HG03175 (cell line): ENCODE data around the gene NTNG2.
"Not testable (repeated sequence)": the region's sequence is repeated elsewhere in the genome, so short reads cannot be mapped to it uniquely, and the experiment has no call there.

Experiments
- ATAC-seq: cut with Tn5 transposase; IDR thresholded peaks from one replicate; pipeline ENCODE4 v1.9.1; 2021; ENCODE audit warnings: mild to moderate bottlenecking, moderate library complexity; ENCODE audit not compliant: unreplicated experiment

NTNG2 gene

DNA sequence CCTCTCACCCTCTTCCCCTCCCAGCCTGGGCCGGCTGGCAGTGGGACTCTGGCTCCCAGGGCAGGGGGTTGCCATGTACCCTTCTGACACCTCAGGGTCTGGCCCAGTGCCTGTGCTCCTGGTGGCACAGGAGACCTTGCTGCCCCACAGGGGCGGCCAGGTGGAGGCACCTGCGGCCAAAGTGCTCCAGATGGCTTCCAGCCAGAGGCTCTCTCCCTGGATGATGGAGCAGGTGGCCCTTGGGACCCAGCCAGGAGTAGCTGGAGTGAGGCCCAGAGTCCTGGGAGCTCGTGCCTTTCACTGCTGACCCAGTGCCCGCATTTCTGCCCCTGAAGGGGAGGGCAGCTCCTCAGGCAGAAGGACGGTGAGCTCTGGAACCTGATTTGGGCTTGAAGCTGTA lies 87.3 kb downstream of the NTNG2 start:
- no peak for ATAC-seq

DNA sequence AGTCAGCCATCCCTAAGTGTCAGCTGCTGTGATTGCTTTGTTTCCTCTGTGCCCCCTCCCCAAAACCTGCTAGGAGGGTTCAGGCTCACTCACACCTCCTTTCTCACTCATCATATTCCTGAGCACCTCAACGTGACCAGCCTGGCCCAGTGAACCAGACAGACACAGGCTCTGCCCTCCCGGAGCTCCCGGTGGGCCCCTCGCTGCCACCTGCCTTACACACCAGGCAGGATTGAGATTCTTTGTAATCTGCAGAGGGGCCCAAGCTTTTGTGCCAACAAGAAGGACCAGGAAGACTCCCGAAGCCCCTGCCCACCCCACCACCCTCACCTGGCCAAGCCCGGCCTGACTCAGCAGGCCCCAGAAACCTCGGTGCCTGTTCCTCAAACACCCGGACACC lies 87.8 kb downstream of the NTNG2 start:
- no peak for ATAC-seq

DNA sequence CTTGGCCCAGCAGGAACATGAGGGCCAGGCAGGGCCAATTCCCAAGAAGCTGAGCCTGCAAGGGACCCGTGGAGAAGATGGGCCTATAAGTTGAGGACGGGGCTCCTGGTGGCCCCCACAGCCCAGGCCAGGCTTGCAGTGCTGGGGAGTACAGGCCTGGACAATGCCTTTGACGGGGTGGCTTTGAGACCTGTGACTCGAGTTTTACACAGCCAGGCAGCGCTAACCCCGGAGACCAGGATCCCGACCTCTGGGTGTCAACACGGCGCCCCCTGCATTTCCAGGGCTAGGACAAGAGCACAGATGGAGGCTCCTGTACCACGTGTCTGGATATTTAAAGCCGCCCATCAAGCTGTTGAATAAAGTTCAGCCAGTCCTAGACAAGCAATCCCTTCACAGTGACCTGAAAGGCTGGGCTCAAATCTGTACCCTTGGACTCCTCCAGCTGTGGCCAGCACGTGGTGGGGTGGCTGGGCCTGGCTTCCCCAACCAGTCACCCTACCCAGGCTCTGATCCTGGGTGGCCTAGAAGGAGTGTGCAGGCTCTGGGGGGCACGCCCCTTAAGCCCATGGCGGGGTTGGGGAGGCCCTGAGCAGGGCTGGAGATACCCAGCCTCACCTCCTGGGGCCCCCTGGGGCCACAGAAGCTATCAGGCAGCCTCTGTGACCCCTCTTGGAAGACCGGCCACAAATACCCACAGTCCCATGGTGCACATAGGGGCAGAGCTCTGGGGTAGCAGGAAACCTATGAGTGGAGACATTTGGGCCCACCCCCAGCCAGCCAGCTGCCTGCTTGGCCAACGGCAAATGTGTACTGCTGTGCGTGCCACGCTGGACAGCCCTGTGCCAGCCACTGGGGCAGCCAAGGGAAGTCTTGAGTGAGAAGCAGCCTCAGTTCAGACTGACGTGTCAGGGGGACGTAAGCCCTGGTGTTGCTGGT lies 88.7 kb downstream of the NTNG2 start:
- ATAC-seq = no peak

DNA sequence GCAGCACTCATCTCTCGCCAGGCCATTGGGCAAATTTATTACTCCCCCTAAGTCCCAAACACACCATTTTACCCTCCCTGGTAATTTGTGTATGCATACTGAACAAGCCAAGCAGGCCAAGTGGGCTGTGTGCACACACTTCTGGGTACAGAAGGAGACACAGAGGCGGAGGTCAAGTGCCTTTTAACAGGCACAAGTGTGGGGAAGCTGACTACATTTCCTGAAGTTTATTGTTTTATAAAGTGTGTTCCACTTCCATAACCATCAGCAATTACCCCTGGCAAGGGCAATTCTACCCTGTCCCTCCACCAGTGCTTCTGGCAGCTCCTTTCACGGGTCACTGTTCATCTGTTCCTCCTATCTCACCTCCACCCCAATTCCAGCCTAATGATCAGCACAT lies 99.0 kb downstream of the NTNG2 start:
- no peak for ATAC-seq

DNA sequence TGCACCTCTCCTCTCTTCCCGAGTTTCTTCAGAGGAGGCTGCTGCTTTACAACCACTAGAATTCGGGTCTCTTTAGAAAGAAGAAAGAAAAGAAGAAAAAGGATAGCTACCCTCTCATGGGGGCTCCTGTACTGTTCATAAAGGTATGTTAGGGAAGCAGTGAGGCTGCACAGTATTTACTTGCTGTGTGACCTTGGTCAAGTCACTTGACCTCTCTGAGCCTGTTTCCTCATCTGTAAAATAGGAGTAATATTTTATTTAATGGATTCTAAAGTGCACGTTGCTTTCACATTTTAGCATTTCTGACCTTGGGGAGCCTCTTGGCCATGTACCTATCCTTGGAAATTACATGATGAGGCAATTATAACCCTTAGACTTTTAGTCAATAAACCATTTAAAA lies 104.2 kb downstream of the NTNG2 start:
- no peak for ATAC-seq

DNA sequence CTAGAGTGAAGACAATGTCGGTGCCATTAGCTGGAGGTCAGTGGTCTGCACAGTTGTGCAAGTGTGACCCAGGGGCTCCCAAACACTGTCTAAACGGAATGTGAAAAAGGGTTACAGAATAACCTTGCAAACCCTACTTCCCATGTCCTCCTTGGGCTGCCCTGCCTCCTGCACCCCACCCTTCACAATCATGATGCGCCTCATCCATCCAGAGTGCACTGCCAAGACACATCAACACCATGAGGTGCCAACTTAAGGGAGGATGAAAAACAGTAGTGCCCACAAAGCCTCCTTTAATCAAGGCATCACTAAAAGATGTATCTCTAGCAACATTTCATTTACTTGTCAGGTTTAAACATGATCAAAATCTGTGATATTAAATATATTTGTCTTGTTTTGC lies 105.8 kb downstream of the NTNG2 start:
- ATAC-seq = no peak

DNA sequence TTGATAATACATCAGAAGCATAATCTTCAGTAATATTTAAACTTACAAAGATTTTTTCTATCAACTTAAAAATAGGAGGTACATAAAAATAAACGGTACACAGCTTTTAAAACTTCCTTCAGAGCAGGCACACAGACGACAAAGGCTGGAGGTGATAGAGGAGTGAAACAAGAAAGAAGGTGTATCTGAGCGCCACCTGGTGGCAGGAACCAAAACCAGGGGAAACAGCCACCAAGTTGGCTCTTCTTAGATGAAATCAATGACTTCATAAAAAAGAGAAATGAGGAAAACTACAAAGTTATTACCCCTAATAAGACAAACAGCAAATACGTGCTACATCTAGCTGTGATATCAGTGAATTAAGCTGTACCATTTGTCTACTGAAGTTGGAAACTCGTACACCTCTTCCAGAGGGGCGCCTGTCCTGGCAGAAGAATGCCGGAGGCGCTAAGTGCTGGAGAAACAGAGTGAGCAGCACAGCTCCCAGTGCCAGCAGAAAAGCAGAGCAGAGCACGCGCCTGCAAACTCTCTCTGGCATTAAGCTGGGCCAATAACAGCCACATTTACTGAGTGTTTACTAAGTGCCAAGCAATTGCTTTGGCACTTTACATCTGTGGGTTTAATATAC lies 107.0 kb downstream of the NTNG2 start:
- ATAC-seq = no peak

DNA sequence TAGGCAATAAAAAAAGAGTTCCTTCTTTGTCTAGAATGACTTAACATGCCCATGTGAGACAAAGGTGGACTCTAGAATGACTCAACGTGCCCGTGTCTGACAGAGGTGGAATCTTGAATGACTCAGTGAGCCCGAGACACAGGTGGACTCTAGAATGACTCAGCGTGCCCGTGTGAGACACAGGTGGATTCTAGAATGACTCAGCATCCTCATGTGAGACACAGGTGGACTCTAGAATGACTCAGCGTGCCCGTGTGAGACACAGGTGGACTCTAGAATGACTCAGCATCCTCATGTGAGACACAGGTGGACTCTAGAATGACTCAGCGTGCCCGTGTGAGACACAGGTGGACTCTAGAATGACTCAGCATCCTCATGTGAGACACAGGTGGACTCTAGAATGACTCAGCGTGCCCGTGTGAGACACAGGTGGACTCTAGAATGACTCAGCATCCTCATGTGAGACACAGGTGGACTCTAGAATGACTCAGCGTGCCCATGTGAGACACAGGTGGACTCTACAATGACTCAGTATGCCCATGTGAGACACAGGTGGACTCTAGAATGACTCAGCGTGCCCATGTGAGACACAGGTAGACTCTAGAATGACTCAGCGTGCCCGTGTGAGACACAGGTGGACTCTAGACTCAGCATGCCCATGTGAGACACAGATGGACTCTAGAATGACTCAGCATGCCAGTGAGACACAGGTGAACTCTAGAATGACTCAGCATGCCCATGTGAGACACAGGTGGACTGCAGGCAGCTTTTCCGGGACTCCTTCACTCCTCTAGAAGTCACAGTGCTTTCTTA lies 108.1 kb downstream of the NTNG2 start:
- ATAC-seq = not testable (repeated sequence)

DNA sequence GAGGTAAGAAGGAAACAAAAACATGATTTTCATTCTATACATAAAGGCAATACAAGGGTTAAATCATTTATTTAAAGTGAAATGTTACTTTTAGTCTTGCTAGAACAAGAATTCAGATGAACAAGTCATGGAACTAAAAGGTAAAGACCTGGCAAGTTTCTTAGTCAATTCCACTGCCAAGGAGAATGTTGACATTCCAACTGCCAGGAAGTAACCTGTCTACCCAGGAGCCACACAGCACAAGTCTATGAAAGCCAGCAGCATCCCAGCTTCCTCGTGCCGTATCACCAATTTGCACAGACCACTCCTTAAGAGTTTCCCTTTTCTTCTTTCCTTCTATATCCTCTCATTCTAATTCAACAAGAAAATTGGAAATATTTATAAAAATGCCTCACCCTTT lies 113.0 kb downstream of the NTNG2 start:
- ATAC-seq = no peak

DNA sequence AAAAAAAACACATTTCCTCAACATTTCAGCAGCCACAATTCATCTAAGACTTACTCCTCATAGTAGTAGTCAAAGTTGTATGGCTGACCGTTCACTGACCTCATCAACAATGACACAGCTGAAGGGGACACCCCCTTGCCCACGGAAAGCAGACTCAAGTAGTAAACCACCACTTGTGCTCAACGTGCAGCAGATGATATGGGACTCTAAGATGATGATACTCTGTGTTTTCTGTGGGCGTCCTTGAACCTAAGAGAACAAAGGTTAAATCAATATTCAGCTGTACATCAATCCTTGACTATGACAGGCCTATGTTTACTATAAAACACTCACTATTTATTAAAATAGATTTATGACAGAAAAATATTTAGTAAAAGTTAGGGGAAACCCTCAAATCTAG lies 121.3 kb downstream of the NTNG2 start:
- ATAC-seq = no peak

DNA sequence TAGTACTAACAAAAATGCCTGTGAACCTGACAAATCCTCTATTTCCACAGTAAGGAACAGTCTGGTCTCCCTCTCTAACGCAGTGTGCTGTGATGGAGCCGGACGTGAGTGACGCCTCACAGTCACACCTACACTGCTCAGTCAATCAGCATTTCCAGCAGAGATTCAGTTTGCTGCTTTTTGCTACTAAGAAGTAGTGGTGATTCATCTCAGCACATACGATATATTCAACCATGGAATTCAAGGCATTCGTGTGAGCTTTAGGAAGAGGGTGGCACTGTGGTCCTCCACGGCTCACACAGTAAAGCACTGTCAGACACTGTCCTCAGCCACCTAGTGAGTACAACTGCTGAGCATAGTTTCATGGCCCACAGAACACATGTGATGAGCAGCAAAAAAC lies 122.0 kb downstream of the NTNG2 start:
- ATAC-seq = no peak

DNA sequence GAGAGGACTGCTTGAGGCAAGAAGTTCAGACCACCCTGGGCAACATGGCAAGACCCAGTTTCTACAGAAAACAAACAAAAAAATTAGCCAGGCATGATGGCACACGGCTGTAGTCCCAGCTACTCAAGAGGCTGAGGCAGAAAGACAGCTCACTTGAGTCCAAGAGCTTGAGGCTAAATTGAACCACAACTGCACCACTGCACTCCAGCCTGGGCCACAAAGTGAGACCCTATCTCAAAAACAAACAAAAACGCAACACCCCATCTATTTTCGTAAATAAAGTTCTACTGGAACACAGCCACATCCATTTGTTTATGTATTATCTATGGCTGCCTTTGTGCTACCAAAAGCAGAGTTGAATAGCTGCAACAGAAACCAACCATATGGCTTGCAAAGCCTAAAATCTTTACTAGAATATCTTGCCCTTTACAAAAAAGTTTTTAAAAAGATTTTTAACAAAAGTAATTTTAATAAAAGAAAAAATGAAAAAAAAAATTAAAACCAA lies 125.5 kb downstream of the NTNG2 start:
- ATAC-seq = no peak

DNA sequence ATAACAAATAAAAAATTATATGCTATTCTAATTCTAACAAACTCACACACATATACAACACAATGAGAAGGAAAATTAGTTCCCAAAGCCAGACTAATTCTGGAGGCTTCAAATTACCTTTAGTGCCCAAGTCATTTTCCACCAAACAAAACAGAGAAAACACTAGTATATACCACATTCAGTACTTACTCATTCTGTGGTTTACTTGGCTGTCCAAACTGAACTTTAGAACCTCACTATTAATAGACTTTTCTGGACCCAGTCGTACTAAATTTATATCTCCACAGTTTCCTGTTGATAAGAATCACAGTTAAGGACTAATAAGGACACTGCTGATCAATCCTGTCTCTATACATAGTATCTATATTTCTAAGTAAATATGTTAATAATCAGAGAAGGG lies 126.5 kb downstream of the NTNG2 start:
- no peak for ATAC-seq

DNA sequence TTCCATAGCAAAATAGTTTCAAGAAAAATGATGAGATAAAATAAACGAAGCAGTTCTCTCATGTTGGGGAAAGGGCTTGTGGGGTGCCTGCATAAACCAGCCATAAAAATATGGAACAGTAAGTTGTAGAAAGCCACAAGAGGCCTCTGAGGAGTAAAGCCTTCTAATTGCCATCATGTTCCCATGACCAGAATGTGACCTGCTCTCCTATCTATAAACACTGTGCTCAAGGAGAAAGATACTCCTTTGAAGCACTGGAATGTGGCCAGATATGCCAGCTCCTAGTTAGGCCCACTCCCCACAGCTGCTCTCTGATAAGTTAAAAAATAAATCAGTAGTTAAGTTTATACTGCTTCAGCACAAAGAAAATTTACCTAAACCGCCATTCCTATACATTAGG lies 127.1 kb downstream of the NTNG2 start:
- no peak for ATAC-seq

DNA sequence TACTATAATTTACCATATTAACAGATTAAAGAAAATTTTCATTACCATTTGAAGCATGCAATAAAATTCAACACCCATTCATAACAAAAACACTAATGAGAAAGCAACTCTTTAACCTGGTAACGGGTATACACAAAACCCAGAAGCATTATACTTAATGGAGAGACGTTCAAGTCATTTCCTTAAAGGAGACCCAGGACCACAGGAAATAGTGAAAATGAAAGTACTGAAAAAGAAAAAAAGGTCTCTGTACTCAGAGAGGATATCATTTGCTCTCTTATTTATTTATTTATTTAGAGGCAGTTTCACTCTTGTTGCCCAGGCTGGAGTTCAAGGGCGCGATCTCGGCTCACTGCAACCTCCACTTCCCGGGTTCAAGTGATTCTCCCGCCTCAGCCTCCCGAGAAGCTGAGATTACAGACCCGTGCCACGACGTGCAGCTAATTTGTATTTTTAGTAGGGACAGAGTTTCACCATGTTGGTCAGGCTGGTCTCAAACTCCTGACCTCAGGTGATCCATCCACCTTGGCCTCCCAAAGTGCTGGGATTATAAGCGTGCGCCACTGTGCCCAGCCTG lies 131.4 kb downstream of the NTNG2 start:
- ATAC-seq = no peak
